Measurements from ENCODE around the gene PHF20.

DNA sequence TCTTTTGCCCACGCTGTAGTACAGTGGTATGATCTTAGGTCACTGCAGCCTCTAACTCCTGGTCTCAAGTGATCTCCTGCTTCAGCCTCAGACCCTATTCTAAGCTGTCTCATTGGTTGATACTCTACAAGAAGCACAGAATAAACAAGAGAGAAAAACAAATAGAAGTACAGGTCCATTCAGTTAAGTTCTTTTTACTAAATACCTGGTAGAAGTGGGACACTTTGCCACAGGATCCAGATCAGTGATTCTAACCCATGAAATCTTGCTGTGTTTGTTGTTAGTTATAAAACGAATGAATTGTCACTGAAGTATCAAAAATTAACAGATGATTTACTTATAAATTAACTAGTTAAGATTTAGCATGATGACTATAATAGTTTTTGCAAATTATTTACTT, 105.8 kb downstream of the PHF20 start:
- no peak for TF ChIP-seq POLR2AphosphoS5 (IDR thresholded peaks at IDR 0.05; ENCODE audit: low read depth)
- TF ChIP-seq, protein P1, sequence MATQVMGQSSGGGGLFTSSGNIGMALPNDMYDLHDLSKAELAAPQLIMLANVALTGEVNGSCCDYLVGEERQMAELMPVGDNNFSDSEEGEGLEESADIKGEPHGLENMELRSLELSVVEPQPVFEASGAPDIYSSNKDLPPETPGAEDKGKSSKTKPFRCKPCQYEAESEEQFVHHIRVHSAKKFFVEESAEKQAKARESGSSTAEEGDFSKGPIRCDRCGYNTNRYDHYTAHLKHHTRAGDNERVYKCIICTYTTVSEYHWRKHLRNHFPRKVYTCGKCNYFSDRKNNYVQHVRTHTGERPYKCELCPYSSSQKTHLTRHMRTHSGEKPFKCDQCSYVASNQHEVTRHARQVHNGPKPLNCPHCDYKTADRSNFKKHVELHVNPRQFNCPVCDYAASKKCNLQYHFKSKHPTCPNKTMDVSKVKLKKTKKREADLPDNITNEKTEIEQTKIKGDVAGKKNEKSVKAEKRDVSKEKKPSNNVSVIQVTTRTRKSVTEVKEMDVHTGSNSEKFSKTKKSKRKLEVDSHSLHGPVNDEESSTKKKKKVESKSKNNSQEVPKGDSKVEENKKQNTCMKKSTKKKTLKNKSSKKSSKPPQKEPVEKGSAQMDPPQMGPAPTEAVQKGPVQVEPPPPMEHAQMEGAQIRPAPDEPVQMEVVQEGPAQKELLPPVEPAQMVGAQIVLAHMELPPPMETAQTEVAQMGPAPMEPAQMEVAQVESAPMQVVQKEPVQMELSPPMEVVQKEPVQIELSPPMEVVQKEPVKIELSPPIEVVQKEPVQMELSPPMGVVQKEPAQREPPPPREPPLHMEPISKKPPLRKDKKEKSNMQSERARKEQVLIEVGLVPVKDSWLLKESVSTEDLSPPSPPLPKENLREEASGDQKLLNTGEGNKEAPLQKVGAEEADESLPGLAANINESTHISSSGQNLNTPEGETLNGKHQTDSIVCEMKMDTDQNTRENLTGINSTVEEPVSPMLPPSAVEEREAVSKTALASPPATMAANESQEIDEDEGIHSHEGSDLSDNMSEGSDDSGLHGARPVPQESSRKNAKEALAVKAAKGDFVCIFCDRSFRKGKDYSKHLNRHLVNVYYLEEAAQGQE (IDR thresholded peaks at IDR 0.05; ENCODE audit: insufficient replicate concordance, low read depth), result no peak

All from HL-60 (cell line).